Osteoblast (primary cell): ENCODE data around the gene AMIGO1. TPM values are rescaled to one million over a fixed set of nuclear protein-coding genes. Genes with fewer than 3 reads are reported as not detected.

ENCODE experiments used
- DNase-seq: peaks from one replicate; pipeline ENCODE4 v3.0.0; 2011; ENCODE audit warnings: low spot score, mixed read lengths; ENCODE audit not compliant: insufficient read length; ENCODE audit errors: missing footprints
- H2AFZ ChIP-seq: 2 replicates; pipeline ENCODE4 v1.6.0; 2011; ENCODE audit warnings: mild to moderate bottlenecking, low read length
- H3K27ac ChIP-seq: 2 replicates; pipeline ENCODE4 v1.5.1; 2011; ENCODE audit warnings: mild to moderate bottlenecking, low read depth, low read length, moderate library complexity
- H3K27me3 ChIP-seq: 2 replicates; pipeline ENCODE4 v1.6.0; 2012; ENCODE audit warnings: mild to moderate bottlenecking, control low read depth, inconsistent platforms, low read length, moderate library complexity; ENCODE audit not compliant: insufficient read depth
- H3K36me3 ChIP-seq: 2 replicates; pipeline ENCODE4 v1.5.1; 2011; ENCODE audit warnings: mild to moderate bottlenecking, low read length, control low read depth, moderate library complexity; ENCODE audit not compliant: insufficient read depth
- H3K4me1 ChIP-seq: 2 replicates; pipeline ENCODE4 v1.5.1; 2011; ENCODE audit warnings: mild to moderate bottlenecking, low read length, control low read depth, moderate library complexity; ENCODE audit not compliant: insufficient read depth
- H3K4me2 ChIP-seq: 2 replicates; pipeline ENCODE4 v1.6.0; 2011; ENCODE audit warnings: mild to moderate bottlenecking, low read length; ENCODE audit not compliant: insufficient read depth
- H3K4me3 ChIP-seq: fragments of 200-600 bp; sonication (generic); 3 replicates; pipeline ENCODE4 v1.5.1; 2012; ENCODE audit warnings: mild to moderate bottlenecking, low read length, inconsistent platforms; ENCODE audit not compliant: insufficient read depth
- H3K79me2 ChIP-seq: 2 replicates; pipeline ENCODE4 v1.6.0; 2012; ENCODE audit warnings: mild to moderate bottlenecking, low read length, control low read depth, inconsistent platforms; ENCODE audit not compliant: insufficient read depth
- H3K9me3 ChIP-seq: 2 replicates; pipeline ENCODE4 v1.5.1; 2011; ENCODE audit warnings: low read depth, low read length, control low read depth
- H4K20me1 ChIP-seq: 2 replicates; pipeline ENCODE4 v1.6.0; 2012; ENCODE audit warnings: mild to moderate bottlenecking, low read length, control low read depth; ENCODE audit not compliant: insufficient read depth
- total RNA-seq: library from RNA; depleted of rRNA; stranded (reverse); fragments of >200 nt; gene quantifications from 2 replicates; pipeline ENCODE4 v1.2.3, GENCODE V29; 2012
- TF ChIP-seq, protein P1 (sequence below): IDR thresholded peaks from 2 replicates; pipeline ENCODE4 v1.5.1; 2011; ENCODE audit warnings: mild to moderate bottlenecking, low read depth, low read length, moderate library complexity; ENCODE audit errors: extremely low read depth

The AMIGO1 gene
- total RNA-seq, 1 donor: 2.5 TPM

- no peaks in the 10 kb centered on the region for H3K36me3 ChIP-seq
- H3K27me3 ChIP-seq: peaks cover 11% of the 10 kb centered on the region
- no peak overlapping the region for H3K4me3 ChIP-seq
- no peaks in the 10 kb centered on the region for H4K20me1 ChIP-seq
- no peaks in the 10 kb centered on the region for H3K9me3 ChIP-seq
- DNase-seq: no peak
- peaks cover 7% of the 10 kb centered on the region for H3K4me1 ChIP-seq
- no peak overlapping the region for H2AFZ ChIP-seq
- H3K4me2 ChIP-seq: no peak overlapping the region
- no peak overlapping the region for H3K27ac ChIP-seq
- TF ChIP-seq, protein P1, sequence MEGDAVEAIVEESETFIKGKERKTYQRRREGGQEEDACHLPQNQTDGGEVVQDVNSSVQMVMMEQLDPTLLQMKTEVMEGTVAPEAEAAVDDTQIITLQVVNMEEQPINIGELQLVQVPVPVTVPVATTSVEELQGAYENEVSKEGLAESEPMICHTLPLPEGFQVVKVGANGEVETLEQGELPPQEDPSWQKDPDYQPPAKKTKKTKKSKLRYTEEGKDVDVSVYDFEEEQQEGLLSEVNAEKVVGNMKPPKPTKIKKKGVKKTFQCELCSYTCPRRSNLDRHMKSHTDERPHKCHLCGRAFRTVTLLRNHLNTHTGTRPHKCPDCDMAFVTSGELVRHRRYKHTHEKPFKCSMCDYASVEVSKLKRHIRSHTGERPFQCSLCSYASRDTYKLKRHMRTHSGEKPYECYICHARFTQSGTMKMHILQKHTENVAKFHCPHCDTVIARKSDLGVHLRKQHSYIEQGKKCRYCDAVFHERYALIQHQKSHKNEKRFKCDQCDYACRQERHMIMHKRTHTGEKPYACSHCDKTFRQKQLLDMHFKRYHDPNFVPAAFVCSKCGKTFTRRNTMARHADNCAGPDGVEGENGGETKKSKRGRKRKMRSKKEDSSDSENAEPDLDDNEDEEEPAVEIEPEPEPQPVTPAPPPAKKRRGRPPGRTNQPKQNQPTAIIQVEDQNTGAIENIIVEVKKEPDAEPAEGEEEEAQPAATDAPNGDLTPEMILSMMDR: no peak
- H3K79me2 ChIP-seq: no peaks in the 10 kb centered on the region
Measured at GRCh38 chr1:109513110-109513710, 3.7 kb upstream of the AMIGO1 start.

- peaks cover 7% of the 10 kb centered on the region for H3K4me1 ChIP-seq
- no peak overlapping the region for H3K27ac ChIP-seq
- TF ChIP-seq, protein P1: no peak
- peak overlapping the region; percentile 94 for H3K4me2 ChIP-seq
- H2AFZ ChIP-seq: peak overlapping the region; percentile 51
- no peaks in the 10 kb centered on the region for H3K9me3 ChIP-seq
- no peaks in the 10 kb centered on the region for H3K36me3 ChIP-seq
- H4K20me1 ChIP-seq: no peaks in the 10 kb centered on the region
- H3K27me3 ChIP-seq: peaks cover 11% of the 10 kb centered on the region
- H3K4me3 ChIP-seq: peak overlapping the region; percentile 77
- H3K79me2 ChIP-seq: no peaks in the 10 kb centered on the region
- DNase-seq: peak; percentile 71
Measured at GRCh38 chr1:109508873-109509175, 703 bp downstream of the AMIGO1 start.

GRCh38 chr1:109508001-109508872 lies 1.3 kb downstream of the AMIGO1 start:
- no peak overlapping the region for H2AFZ ChIP-seq
- H4K20me1 ChIP-seq: no peaks in the 10 kb centered on the region
- H3K27ac ChIP-seq: no peak overlapping the region
- peaks cover 7% of the 10 kb centered on the region for H3K4me1 ChIP-seq
- no peaks in the 10 kb centered on the region for H3K79me2 ChIP-seq
- H3K9me3 ChIP-seq: no peaks in the 10 kb centered on the region
- H3K4me2 ChIP-seq: peak overlapping the region; percentile 94
- TF ChIP-seq, protein P1: no peak
- H3K27me3 ChIP-seq: peaks cover 11% of the 10 kb centered on the region
- peak; percentile 83 for DNase-seq
- no peaks in the 10 kb centered on the region for H3K36me3 ChIP-seq
- H3K4me3 ChIP-seq: no peak overlapping the region

DNA sequence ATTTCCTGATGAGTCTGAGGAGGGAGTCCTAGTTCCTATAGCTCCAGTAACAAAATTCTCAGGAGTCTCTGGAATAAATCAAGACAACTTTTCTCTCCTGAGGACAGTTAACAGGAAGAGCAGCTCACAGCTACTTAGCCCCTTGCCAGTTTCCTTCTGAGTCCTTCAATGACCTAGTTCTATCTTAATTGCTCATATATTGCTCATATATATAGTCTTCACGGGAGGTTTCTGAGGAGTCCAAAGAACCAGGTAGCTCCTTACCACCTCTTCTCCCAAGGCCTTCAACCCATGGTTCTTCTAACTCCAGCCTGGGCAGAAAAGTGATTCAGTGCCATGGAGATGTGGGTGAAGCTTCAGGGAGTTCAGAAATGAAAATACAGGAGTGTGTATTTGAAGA lies 4.6 kb downstream of the AMIGO1 start:
- Histone ChIP-seq H4K20me1 (peaks cover 9% of the 10 kb centered on the region), H3K4me3 (no peak overlapping the region), H3K36me3 (peaks cover 13% of the 10 kb centered on the region), H3K27me3 (no peaks in the 10 kb centered on the region), H3K4me2 (no peak overlapping the region), H3K4me1 (peaks cover 2% of the 10 kb centered on the region), H3K9me3 (no peaks in the 10 kb centered on the region), H3K27ac (no peak overlapping the region), H3K79me2 (no peaks in the 10 kb centered on the region), H2AFZ (no peak overlapping the region)
- DNase-seq: peak; percentile 68
- TF ChIP-seq, protein P1: no peak
